Thyroid gland (tissue), 4 donors: ENCODE results near the gene DSCAM. TPM values are rescaled to one million over a fixed set of nuclear protein-coding genes. Genes with fewer than 3 reads are reported as not detected.

Experiments
- DNase-seq, 2 donors: peaks; one replicate each; pipeline ENCODE4 v3.0.0-alpha.2; 2019
- H3K27ac ChIP-seq, 3 donors: fragments of 200-600 bp; sonication (generic); 1 replicate in 2 of 3; 2 replicates in 1 of 3; pipeline ENCODE4 v1.5.1; 2016 to 2019; ENCODE audit warnings: mild to moderate bottlenecking in 1 of 3, moderate library complexity in 1 of 3
- H3K27me3 ChIP-seq: fragments of 200-600 bp; sonication (generic); one replicate; pipeline ENCODE4 v1.5.1; 2019
- H3K36me3 ChIP-seq, 2 donors: fragments of 200-600 bp; sonication (generic); one replicate each; pipeline ENCODE4 v1.5.1; 2016 to 2019
- H3K4me1 ChIP-seq, 2 donors: fragments of 200-600 bp; sonication (generic); one replicate each; pipeline ENCODE4 v1.5.1; 2017 to 2019
- H3K4me3 ChIP-seq, 3 donors: fragments of 200-600 bp; sonication (generic); replicated peaks in 1 of 3; 1 replicate in 2 of 3; 2 replicates in 1 of 3; pipeline ENCODE4 v1.5.1; 2016; ENCODE audit warnings: mild to moderate bottlenecking in 1 of 3
- H3K9me3 ChIP-seq: fragments of 200-600 bp; sonication (generic); one replicate; pipeline ENCODE4 v1.5.1; 2017
- POLR2A ChIP-seq, 2 donors: fragments of 450-650 bp; IDR thresholded peaks; one replicate each; pipeline ENCODE4 v1.6.1; 2017; ENCODE audit warnings: antibody characterized with exemption in 2 of 2, mild to moderate bottlenecking in 2 of 2, moderate library complexity in 1 of 2
- WGBS, 2 donors: methylation state at CpG; one replicate each; pipeline ENCODE4 v1.1.5; 2017; 5-methylcytosine and 5-hydroxymethylcytosine counted together
- intact Hi-C: fragments of 100-400 bp; cut with DNase I; formaldehyde crosslinking; loops from one replicate; pipeline ENCODE4 v1.15.1; 2023
- total RNA-seq, 4 donors: library from RNA; depleted of rRNA; stranded (reverse); fragments of >200 nt; gene quantifications; one replicate each; pipeline ENCODE4 v1.2.3, GENCODE V29; 2016
- TF ChIP-seq, protein P1 (sequence below), 6 experiments: fragments of 200-600 bp in 3 of 6; fragments of 450-650 bp in 3 of 6; sonication (generic) in 3 of 6; IDR thresholded peaks; one replicate each; pipeline ENCODE4 v1.5.1; 2016 to 2019; ENCODE audit warnings: antibody characterized with exemption in 6 of 6, mild to moderate bottlenecking in 2 of 6, inconsistent platforms in 1 of 6, moderate library complexity in 1 of 6

The DSCAM gene
- total RNA-seq, 4 donors from 2014 or later = 0.20 TPM; not detected in 3

DNA sequence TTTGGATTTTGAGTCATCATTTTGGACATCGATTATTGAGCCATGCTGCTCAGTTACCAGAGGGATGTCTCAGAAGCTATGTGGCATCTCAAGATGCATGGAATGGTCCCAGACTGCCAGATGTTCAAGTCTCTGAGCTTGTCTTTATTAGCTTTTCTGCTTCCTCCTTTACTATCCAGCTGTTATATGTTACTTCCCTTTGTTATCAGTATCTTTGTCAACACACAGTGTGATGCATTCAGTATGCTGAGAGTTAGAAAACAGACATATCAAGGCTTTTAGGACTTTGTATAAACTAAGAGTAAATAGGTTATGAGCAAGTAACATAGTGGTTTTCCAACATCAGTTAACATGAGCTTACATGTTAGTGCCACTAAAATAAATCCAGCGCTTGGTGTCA is 474.5 kb downstream of the DSCAM start:
- Histone ChIP-seq H3K4me1 (no peaks in the 10 kb centered on the region), H3K36me3 (no peaks in the 10 kb centered on the region), H3K27me3 (no peaks in the 10 kb centered on the region), H3K27ac (no peak overlapping the region), H3K9me3 (no peaks in the 10 kb centered on the region), H3K4me3 (no peak overlapping the region)
- no peak for DNase-seq
- intact Hi-C loops = no loop called here
- WGBS, 2 donors = 91 to 95% methylated on average over 2 of the region's 2 CpGs
- TF ChIP-seq POLR2A (IDR thresholded peaks at IDR 0.05) = no peak
- TF ChIP-seq, protein P1, sequence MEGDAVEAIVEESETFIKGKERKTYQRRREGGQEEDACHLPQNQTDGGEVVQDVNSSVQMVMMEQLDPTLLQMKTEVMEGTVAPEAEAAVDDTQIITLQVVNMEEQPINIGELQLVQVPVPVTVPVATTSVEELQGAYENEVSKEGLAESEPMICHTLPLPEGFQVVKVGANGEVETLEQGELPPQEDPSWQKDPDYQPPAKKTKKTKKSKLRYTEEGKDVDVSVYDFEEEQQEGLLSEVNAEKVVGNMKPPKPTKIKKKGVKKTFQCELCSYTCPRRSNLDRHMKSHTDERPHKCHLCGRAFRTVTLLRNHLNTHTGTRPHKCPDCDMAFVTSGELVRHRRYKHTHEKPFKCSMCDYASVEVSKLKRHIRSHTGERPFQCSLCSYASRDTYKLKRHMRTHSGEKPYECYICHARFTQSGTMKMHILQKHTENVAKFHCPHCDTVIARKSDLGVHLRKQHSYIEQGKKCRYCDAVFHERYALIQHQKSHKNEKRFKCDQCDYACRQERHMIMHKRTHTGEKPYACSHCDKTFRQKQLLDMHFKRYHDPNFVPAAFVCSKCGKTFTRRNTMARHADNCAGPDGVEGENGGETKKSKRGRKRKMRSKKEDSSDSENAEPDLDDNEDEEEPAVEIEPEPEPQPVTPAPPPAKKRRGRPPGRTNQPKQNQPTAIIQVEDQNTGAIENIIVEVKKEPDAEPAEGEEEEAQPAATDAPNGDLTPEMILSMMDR (IDR thresholded peaks at IDR 0.05) = no peak

GRCh38 chr21:40371329-40371728 is 475.6 kb downstream of the DSCAM start:
- H3K9me3 ChIP-seq = no peaks in the 10 kb centered on the region
- intact Hi-C loops = no loop called here
- H3K27ac ChIP-seq = no peak overlapping the region
- 88 to 93% methylated on average over 4 of the region's 4 CpGs for WGBS, 2 donors
- TF ChIP-seq POLR2A (IDR thresholded peaks at IDR 0.05) = no peak
- TF ChIP-seq, protein P1 (IDR thresholded peaks at IDR 0.05) = no peak
- H3K27me3 ChIP-seq = no peaks in the 10 kb centered on the region
- H3K4me1 ChIP-seq = no peaks in the 10 kb centered on the region
- H3K36me3 ChIP-seq = no peaks in the 10 kb centered on the region
- no peak for DNase-seq
- H3K4me3 ChIP-seq = no peak overlapping the region

DNA sequence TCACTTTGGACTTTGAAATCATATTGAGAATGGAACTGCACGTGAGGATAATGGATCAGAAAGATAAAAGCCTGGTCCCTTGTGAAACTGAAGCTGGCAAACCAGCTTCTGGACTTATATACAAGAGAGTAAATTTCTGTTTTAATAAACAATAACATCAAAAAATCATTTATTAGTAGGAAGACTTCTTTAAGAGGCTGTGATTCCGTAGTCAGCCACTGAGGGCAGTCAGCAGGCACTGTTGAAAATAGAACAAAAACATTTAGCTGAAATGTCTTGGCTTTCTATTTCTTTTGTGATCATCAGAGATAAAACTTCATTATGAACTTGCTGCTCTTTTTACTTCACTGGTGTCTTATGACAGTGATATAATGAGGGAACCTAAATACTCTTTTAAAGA is 490.3 kb downstream of the DSCAM start:
- no peaks in the 10 kb centered on the region for H3K9me3 ChIP-seq
- H3K27ac ChIP-seq = no peak overlapping the region
- intact Hi-C loops = no loop called here
- WGBS, 2 donors = 44 to 70% methylated on average over 2 of the region's 2 CpGs
- no peaks in the 10 kb centered on the region for H3K4me1 ChIP-seq
- no peaks in the 10 kb centered on the region for H3K27me3 ChIP-seq
- TF ChIP-seq, protein P1 (IDR thresholded peaks at IDR 0.05) = no peak
- no peak for TF ChIP-seq POLR2A (IDR thresholded peaks at IDR 0.05)
- no peak overlapping the region for H3K4me3 ChIP-seq
- DNase-seq = no peak
- H3K36me3 ChIP-seq = no peaks in the 10 kb centered on the region

DNA sequence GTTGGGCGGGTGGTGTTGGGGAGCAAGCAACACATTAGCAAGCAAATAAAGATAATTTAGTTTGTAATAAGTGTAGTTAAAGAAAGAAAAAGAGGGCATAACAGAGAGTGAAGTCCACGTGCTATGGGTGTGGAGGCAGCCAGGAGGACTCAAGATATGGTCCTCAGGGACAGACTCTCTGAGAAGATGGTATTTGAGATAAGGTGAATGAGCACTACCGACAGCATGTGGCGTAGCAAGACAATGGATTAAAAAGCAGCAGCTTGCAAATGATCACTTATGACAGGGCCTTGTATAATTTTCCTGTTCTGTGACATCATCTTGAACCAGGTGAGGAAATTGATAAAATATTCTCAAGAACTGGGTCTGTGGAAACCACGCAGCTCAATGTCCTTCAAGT is 491.9 kb downstream of the DSCAM start:
- Histone ChIP-seq H3K36me3 (no peaks in the 10 kb centered on the region), H3K27ac (no peak overlapping the region), H3K9me3 (no peaks in the 10 kb centered on the region), H3K27me3 (no peaks in the 10 kb centered on the region), H3K4me1 (no peaks in the 10 kb centered on the region), H3K4me3 (no peak overlapping the region)
- no peak for TF ChIP-seq POLR2A (IDR thresholded peaks at IDR 0.05)
- TF ChIP-seq, protein P1 (IDR thresholded peaks at IDR 0.05) = no peak
- DNase-seq = no peak
- intact Hi-C loops = no loop called here
- WGBS, 2 donors = 67 to 76% methylated on average over 5 of the region's 5 CpGs

- WGBS, 2 donors = 57 to 68% methylated on average over 2 of the region's 2 CpGs
- Histone ChIP-seq H3K9me3 (no peaks in the 10 kb centered on the region), H3K27me3 (no peaks in the 10 kb centered on the region), H3K4me3 (no peak overlapping the region), H3K27ac (no peak overlapping the region), H3K4me1 (no peaks in the 10 kb centered on the region), H3K36me3 (no peaks in the 10 kb centered on the region)
- intact Hi-C loops = no loop called here
- no peak for TF ChIP-seq POLR2A (IDR thresholded peaks at IDR 0.05)
- TF ChIP-seq, protein P1 (IDR thresholded peaks at IDR 0.05) = no peak
- no peak for DNase-seq
Measured at GRCh38 chr21:40351006-40351405, 496.0 kb downstream of the DSCAM start.
